Endothelial cell of umbilical vein (primary cell): ENCODE measurements around the gene MARCHF9.

Experiments
- EZH2 ChIP-seq: IDR thresholded peaks from 2 replicates; pipeline ENCODE4 v1.6.1; 2012; ENCODE audit warnings: borderline replicate concordance, low read depth, mild to moderate bottlenecking, moderate library complexity, low read length, inconsistent platforms; ENCODE audit not compliant: severe bottlenecking
- FOS ChIP-seq: IDR thresholded peaks from 2 replicates; pipeline ENCODE4 v1.6.1; 2011; ENCODE audit warnings: mild to moderate bottlenecking, low read length, moderate library complexity, borderline replicate concordance; ENCODE audit not compliant: insufficient read depth
- JUN ChIP-seq: IDR thresholded peaks from 2 replicates; pipeline ENCODE4 v1.6.1; 2011; ENCODE audit warnings: borderline replicate concordance, low read depth; ENCODE audit not compliant: insufficient read length, insufficient read depth
- POLR2A ChIP-seq: IDR thresholded peaks from 2 replicates; pipeline ENCODE4 v1.6.1; 2012; ENCODE audit warnings: low read depth, mild to moderate bottlenecking, control low read depth, low read length
- POLR2AphosphoS5 ChIP-seq: IDR thresholded peaks from 2 replicates; pipeline ENCODE4 v1.6.1; 2012; ENCODE audit warnings: low read depth, mild to moderate bottlenecking, control low read depth, low read length, moderate library complexity; ENCODE audit not compliant: insufficient read depth
- TF ChIP-seq, protein P1 (sequence below), 2 donors: IDR thresholded peaks; 1 replicate in 1 of 2; 2 replicates in 1 of 2; pipeline ENCODE4 v1.5.1; 2011; ENCODE audit warnings: low read length in 2 of 2, mild to moderate bottlenecking in 2 of 2, moderate library complexity in 2 of 2, control low read depth in 1 of 2, inconsistent platforms in 1 of 2, low read depth in 1 of 2; ENCODE audit not compliant: insufficient read depth in 1 of 2; ENCODE audit errors: extremely low read depth in 1 of 2

DNA sequence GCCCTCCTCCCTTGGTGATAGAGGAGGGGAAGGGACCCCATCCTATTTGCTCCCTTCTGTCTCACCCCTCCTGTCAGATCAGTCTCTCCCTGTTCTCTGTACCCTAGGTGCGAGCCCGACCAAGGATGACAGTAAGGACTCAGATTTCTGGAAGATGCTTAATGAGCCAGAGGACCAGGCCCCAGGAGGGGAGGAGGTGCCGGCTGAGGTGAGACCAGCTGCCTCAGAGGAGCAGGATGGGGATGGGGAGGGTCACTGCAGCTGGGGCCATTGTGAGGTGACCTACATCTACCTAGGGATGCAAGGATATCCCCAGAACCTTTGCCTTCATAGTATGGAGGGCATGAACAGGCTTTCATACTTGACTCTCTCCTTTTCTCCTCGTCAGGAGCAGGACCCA lies 38.6 kb upstream of the MARCHF9 start:
- TF ChIP-seq, protein P1, sequence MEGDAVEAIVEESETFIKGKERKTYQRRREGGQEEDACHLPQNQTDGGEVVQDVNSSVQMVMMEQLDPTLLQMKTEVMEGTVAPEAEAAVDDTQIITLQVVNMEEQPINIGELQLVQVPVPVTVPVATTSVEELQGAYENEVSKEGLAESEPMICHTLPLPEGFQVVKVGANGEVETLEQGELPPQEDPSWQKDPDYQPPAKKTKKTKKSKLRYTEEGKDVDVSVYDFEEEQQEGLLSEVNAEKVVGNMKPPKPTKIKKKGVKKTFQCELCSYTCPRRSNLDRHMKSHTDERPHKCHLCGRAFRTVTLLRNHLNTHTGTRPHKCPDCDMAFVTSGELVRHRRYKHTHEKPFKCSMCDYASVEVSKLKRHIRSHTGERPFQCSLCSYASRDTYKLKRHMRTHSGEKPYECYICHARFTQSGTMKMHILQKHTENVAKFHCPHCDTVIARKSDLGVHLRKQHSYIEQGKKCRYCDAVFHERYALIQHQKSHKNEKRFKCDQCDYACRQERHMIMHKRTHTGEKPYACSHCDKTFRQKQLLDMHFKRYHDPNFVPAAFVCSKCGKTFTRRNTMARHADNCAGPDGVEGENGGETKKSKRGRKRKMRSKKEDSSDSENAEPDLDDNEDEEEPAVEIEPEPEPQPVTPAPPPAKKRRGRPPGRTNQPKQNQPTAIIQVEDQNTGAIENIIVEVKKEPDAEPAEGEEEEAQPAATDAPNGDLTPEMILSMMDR (IDR thresholded peaks at IDR 0.05; ENCODE audit: extremely low read depth in 1 of 2, insufficient read depth in 1 of 2, low read depth in 1 of 2, low read length in 2 of 2): no peak
- TF ChIP-seq POLR2AphosphoS5 (no peak), JUN (no peak), POLR2A (no peak), EZH2 (no peak), FOS (no peak)
